HG02678 (cell line): ENCODE measurements around the gene CAMK1.

Source experiments
- ATAC-seq: cut with Tn5 transposase; IDR thresholded peaks from one replicate; pipeline ENCODE4 v1.9.1; 2021; ENCODE audit warnings: mild to moderate bottlenecking, moderate library complexity; ENCODE audit not compliant: unreplicated experiment

The CAMK1 gene

DNA sequence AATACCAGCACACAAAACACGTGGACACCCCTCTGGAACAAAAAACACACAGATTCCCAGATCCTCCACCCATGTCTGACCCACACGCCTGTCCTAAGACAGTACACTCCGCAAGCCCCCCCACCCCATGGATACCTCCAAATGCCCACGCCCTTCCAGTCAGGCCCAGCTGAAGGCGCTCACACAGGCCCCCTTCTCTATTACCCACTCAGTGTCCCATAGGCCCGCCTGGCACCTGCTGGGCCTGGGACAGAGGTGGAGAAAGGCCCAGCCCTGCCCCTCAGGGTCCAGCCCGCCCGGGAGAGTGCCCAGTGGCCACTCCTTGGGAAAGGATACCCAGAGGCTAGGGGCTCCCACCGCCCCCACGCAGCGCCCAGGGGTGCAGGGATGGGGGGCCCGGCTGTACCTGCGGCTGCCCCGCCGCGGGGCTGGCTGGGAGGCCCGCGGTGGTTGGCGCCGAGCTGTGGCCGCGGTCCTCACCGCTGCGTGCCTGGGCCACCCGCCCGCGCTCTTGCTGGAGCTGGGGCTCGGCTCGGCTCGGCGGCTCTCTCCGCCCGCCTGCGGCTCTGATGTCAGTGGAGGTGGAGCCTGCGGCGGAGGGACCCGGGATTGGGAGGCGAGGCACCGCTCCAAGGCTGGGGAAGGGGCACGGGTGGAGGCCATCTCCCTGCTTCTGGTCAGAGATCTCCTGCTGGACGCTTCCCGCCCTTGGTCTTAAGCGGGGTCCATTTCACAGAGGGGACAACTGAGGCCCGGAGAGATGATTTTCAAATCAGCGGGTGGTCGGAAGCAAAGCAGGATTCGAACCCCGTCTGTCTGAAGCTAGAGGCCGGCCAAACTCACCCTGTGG is at the start of gene CAMK1:
Gene CAMK1, minus strand, starts transcription at position 522 of the 850 bp plus-strand sequence. CDS start 2,198 bp downstream, outside the sequence.
- peak; percentile 68 for ATAC-seq

DNA sequence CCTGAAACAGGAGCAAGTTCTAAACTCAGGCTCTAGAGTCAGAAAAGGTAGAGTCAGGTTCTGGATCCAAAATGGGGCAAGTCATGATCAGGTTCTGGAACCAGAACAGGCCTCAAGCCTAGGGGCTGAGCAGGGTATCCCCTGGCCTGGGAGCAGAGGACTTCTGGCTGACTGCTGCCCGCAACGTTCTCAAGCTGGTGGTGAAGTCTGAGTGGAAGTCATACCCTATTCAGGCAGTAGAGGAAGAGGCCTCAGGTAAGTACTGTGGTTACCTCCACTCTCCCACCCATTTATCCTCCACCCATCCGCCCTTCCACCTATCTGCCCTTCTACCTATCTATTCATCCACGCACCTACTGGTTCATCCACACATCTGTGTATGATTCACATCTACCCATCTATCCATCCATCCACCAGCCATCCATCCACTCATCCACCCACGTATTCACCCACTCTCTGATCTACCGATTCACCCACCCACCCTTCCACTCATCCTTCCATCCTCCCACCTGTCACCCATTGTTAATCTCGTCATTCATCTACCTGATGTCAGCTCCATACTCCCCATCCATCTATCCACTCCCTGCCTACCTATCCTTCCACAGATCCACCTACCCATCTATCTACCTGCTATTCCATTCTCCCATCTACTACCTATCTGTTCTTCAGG is 49.1 kb upstream of the CAMK1 start:
- ATAC-seq, result no peak

DNA sequence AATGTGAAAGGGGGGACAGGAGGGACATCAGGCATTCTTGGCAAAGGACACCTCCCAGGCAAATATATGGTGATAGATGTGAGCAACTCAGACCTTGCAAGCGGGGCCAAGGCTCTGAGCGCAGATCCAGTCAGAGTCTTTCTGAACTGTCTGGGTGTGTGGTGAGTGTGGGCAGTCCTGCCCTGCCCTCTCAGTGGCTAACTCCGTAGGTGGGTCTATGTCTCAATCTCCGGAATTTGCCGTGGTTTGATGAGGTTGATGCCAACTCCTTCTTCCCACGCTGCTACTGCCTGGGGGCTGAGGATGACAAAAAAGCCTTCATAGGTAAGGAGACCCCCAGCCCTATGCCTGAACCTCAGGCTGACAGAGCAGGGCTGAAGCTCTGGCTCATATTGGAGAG is 47.7 kb upstream of the CAMK1 start:
- no peak for ATAC-seq

GRCh38 chr3:9815986-9816385 is 46.2 kb upstream of the CAMK1 start:
- ATAC-seq, result no peak

- ATAC-seq, result no peak
Measured at GRCh38 chr3:9812870-9813483, 43.2 kb upstream of the CAMK1 start.

GRCh38 chr3:9810846-9811245 is 41.1 kb upstream of the CAMK1 start:
- no peak for ATAC-seq

- no peak for ATAC-seq
Measured at GRCh38 chr3:9810433-9810770, 40.7 kb upstream of the CAMK1 start.

DNA sequence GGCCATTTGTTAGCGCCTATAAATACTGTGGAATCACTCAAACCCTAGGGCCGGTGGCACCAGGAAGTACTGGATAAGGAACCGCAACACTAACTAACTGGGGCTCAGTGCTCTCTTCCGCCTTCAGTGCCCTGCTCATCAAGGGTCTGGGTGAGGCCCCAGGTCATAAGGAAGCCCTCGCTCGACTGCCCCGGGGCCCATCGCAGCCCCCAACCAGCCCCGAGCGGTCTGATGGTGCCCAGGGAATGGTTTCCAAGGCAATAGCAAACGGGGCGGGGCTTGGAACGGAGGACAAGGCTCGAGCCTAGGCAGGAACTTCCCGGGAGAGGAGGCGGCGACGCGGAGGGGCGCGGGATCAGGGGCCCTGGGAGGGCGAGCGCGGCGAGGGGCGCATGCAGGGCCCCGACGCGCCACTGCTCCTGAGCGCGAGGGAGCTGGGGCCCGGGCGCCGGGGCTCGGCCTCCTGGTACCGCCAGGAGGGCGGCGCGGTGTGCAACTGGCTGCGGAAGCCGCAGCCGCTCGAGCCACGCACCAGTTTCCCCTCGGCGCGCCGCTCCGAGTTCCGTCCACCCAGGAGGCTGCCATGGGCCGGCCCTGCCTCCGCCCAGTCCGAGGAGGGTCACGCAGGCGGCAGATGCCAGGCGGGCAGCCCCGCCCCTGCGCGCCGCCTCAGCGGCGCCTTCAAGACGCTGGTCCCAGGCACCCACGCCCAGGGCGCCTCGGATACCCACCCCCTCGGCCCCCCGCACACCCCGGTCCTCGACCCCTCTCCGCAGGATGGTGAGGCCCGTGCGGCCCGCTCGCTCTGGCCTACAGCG is 40.1 kb upstream of the CAMK1 start, which contains the start of gene TTLL3:
Gene TTLL3, plus strand, starts transcription at position 648 of the 818 bp plus-strand sequence. CDS start 400 bp downstream, outside the sequence.
- peak; percentile 49 for ATAC-seq

GRCh38 chr3:9809239-9809614 is 39.5 kb upstream of the CAMK1 start:
- ATAC-seq, result peak; percentile 4

DNA sequence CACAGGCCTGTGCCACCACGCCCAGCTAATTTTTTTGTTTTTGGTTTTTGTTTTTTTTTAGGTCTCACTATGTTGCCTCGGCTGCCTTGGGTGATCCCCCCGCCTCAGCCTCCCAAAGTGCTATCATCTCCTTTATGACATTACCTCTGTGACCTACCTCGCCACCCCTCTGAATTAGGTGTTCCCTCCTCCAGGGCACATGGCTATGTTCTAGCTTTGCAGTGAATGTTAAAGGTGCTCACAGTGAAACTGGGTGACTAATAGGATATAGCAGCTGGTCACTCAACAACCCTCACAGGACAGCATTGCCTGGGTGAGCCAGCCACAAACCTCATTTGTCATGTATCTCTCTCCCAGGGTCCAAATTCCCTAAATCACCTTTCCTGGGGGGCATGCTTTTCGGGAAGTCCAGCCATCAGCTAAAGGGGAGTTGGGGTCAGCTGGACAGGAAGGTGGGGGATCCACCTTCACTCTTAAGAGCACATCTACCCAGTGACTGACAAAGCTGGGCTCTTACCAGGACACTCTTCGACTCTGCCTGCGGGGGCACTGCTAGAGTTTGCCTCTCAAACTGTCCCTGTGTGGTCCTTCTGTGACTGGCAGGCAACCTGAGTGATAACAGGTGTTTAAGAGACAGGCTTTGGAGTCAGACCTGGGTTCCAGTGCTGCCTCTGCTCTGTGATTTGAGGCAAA is 38.7 kb upstream of the CAMK1 start:
- peak; percentile 45 for ATAC-seq

DNA sequence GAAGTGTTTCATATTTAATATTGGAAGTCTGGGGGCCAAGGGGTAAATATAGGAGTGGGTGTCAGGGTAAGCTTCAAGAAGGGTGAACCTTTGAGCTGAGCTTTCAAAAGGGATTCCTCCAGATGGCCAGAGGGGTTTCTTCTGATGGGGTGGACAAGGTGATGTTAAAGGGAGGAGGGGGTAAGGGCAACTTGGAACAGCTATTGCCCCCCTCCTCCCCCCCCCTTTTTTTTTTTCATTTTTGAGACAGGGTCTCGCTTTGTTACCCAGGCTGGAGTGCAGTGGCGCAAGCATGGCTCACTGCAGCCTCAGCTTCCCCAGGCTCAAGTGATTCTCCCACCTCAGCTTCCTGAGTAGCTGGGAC is 38.2 kb upstream of the CAMK1 start:
- ATAC-seq, result no peak

- no peak for ATAC-seq
Measured at GRCh38 chr3:9806688-9807589, 37.2 kb upstream of the CAMK1 start.

- ATAC-seq, result no peak
Measured at GRCh38 chr3:9806137-9806536, 36.4 kb upstream of the CAMK1 start.

- ATAC-seq, result no peak
Measured at GRCh38 chr3:9804996-9805395, 35.2 kb upstream of the CAMK1 start.

GRCh38 chr3:9803494-9803893 is 33.7 kb upstream of the CAMK1 start:
- ATAC-seq, result no peak

DNA sequence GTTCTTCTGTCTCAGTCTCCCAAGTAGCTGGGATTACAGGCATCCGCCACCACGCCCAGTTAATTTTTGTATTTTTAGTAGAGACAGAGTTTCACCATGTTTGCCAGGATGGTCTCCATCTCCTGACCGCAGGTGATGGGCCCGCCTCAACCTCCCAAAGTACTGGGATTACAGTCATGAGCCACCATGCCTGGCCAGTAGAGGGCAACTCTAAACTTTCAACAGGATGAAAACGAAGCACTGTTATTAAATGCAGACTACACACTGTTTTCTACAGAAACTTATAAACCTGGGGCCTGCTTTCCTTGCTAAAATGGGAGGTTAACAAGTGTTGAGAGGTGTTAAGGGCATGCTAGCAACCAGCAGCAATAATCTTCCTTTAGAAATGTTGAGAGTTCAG is 30.8 kb upstream of the CAMK1 start:
- no peak for ATAC-seq

DNA sequence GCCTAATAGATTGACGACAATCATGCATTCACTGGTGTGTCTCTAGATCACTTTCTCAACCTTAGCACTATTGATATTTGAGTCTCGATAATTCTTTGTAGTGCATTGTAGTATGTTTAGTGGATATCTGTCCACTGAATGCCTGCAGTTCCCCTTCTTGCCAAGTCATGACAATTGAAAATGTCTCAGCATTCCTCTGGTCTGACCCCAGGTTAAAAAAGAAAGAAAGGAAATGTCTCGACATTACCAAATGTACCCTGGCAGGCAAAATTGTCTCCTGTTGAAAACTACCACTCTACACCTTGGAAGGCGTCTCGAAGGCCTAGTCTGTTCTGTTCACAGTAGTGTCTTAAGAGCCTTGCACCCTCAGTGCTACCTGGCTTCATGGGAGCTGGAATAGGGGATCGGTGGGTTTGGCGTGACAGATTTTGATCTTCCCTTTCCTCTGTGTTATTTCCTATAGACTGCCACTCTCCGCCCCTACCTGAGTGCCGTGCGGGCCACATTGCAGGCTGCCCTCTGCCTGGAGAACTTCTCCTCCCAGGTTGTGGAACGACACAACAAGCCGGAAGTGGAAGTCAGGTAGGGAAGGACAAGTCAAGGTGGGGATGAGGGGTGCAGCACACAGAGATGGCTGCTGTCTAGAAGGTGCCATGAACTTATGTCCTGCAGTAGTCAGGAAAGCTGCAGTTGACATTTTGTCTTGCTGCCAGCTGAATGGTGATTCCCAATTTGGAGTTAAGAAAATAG is 27.6 kb upstream of the CAMK1 start:
- no peak for ATAC-seq

DNA sequence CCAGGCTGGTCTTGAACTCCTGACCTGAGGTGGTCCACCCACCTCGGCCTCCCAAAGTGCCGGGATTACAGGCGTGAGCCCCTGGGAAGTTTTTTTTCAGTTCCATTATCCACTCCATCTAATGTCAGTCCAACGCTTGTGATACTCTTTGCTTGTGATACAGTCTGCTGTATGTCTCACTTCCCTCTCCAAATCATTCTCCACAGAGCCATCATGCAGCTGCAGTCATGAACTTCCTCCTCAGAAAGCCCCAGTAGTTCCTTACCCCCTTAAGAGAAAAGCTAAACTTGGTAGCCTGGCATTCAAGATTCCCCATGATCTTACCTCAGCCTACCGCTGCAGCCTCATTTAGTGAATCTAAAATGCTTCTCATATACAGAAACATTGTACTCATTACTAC is 25.5 kb upstream of the CAMK1 start:
- ATAC-seq, result no peak

DNA sequence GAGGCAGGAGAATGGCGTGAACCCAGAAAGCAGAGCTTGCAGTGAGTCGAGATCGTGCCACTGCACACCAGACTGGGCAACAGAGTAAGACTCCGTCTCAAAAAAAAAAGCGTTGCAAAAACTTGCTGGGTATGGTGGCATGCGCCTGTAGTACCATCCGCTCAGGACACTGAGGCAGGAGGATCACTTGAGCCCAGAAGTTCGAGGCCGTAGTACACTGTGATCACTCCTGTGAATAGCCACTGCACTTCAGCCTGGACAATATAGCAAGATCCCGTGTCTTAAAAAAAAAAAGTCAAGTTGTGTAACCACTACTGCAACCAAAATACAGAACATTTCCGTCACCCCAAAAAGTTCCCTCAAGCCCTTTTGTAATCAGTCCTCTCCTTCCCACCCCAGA is 24.7 kb upstream of the CAMK1 start:
- ATAC-seq, result no peak
